HG03571 (cell line): ENCODE results near the gene MYCBP2.
"Not testable (repeated sequence)": the region's sequence is repeated elsewhere in the genome, so short reads cannot be mapped to it uniquely, and the experiment has no call there.

Source experiments
- ATAC-seq: cut with Tn5 transposase; IDR thresholded peaks from one replicate; pipeline ENCODE4 v1.9.1; 2021; ENCODE audit not compliant: unreplicated experiment

MYCBP2 gene

GRCh38 chr13:77339408-77339807 is 12.5 kb upstream of the MYCBP2 start:
- peak; percentile 56 for ATAC-seq

- peak; percentile 66 for ATAC-seq
Observed at GRCh38 chr13:77338961-77339401, 12.1 kb upstream of the MYCBP2 start.

- ATAC-seq = peak; percentile 37
Observed at GRCh38 chr13:77338329-77338728, 11.4 kb upstream of the MYCBP2 start.

- ATAC-seq = no peak
Observed at GRCh38 chr13:77337159-77337558, 10.3 kb upstream of the MYCBP2 start.

GRCh38 chr13:77335543-77335942 is 8.6 kb upstream of the MYCBP2 start:
- ATAC-seq = no peak

GRCh38 chr13:77333594-77333993 is 6.7 kb upstream of the MYCBP2 start:
- no peak for ATAC-seq

GRCh38 chr13:77331421-77331820 is 4.5 kb upstream of the MYCBP2 start:
- ATAC-seq = no peak

GRCh38 chr13:77329911-77330584 is 3.2 kb upstream of the MYCBP2 start:
- ATAC-seq = no peak

- ATAC-seq = peak; percentile 54
Observed at GRCh38 chr13:77329133-77329910, 2.4 kb upstream of the MYCBP2 start.

- peak; percentile 8 for ATAC-seq
Observed at GRCh38 chr13:77328819-77329132, 1.9 kb upstream of the MYCBP2 start.

GRCh38 chr13:77325371-77325980 is 1.4 kb downstream of the MYCBP2 start:
- no peak for ATAC-seq

- no peak for ATAC-seq
Observed at GRCh38 chr13:77323858-77324257, 3.0 kb downstream of the MYCBP2 start.

GRCh38 chr13:77319536-77319935 is 7.4 kb downstream of the MYCBP2 start:
- ATAC-seq = no peak

- no peak for ATAC-seq
Observed at GRCh38 chr13:77318741-77319140, 8.2 kb downstream of the MYCBP2 start.

GRCh38 chr13:77316430-77316829 is 10.5 kb downstream of the MYCBP2 start:
- no peak for ATAC-seq

GRCh38 chr13:77315509-77315908 is 11.4 kb downstream of the MYCBP2 start:
- not testable (repeated sequence) for ATAC-seq

- ATAC-seq = no peak
Observed at GRCh38 chr13:77313923-77314322, 13.0 kb downstream of the MYCBP2 start.

- no peak for ATAC-seq
Observed at GRCh38 chr13:77312311-77312710, 14.6 kb downstream of the MYCBP2 start.

- no peak for ATAC-seq
Observed at GRCh38 chr13:77310579-77311279, 16.2 kb downstream of the MYCBP2 start.

- ATAC-seq = no peak
Observed at GRCh38 chr13:77310161-77310560, 16.7 kb downstream of the MYCBP2 start.

GRCh38 chr13:77309254-77309653 is 17.6 kb downstream of the MYCBP2 start:
- ATAC-seq = no peak

GRCh38 chr13:77306458-77306857 is 20.4 kb downstream of the MYCBP2 start:
- no peak for ATAC-seq
